Measurements from ENCODE around the gene SUPT6H.
"Not testable (repeated sequence)": the region's sequence is repeated elsewhere in the genome, so short reads cannot be mapped to it uniquely, and the experiment has no call there.

Gene SUPT6H

GRCh38 chr17:28646039-28646754 is 15.8 kb upstream of the SUPT6H start:
- DNase-seq: peak in 2 of 58 donors; percentile 1 to 8

GRCh38 chr17:28648698-28649097 is 13.3 kb upstream of the SUPT6H start:
- no peak for DNase-seq

- DNase-seq: no peak
Measured at GRCh38 chr17:28655160-28655559, 6.8 kb upstream of the SUPT6H start.

- no peak for DNase-seq
Measured at GRCh38 chr17:28657756-28658155, 4.2 kb upstream of the SUPT6H start.

- not testable (repeated sequence) for DNase-seq
Measured at GRCh38 chr17:28658342-28658741, 3.7 kb upstream of the SUPT6H start.

- DNase-seq: not testable (repeated sequence)
Measured at GRCh38 chr17:28658766-28659496, 3.1 kb upstream of the SUPT6H start.

- not testable (repeated sequence) for DNase-seq
Measured at GRCh38 chr17:28659497-28659881, 2.5 kb upstream of the SUPT6H start.

GRCh38 chr17:28662527-28662829 is 473 bp downstream of the SUPT6H start:
- no peak for DNase-seq

GRCh38 chr17:28663723-28664122 is 1.7 kb downstream of the SUPT6H start:
- no peak for DNase-seq

- no peak for DNase-seq
Measured at GRCh38 chr17:28665994-28666393, 4.0 kb downstream of the SUPT6H start.

GRCh38 chr17:28667870-28668269 is 5.9 kb downstream of the SUPT6H start:
- no peak for DNase-seq

GRCh38 chr17:28669918-28670317 is 7.9 kb downstream of the SUPT6H start:
- no peak for DNase-seq

- DNase-seq: no peak
Measured at GRCh38 chr17:28675490-28675889, 13.5 kb downstream of the SUPT6H start.

- DNase-seq: no peak
Measured at GRCh38 chr17:28675980-28676379, 14.0 kb downstream of the SUPT6H start.

GRCh38 chr17:28682655-28683054 is 20.6 kb downstream of the SUPT6H start:
- no peak for DNase-seq

GRCh38 chr17:28684963-28685362 is 23.0 kb downstream of the SUPT6H start:
- DNase-seq: peak in 53 of 58 donors; percentile 15 to 92 (median 72)

- DNase-seq: no peak
Measured at GRCh38 chr17:28685366-28685765, 23.4 kb downstream of the SUPT6H start.

- no peak for DNase-seq
Measured at GRCh38 chr17:28686296-28686695, 24.3 kb downstream of the SUPT6H start.

- DNase-seq: no peak
Measured at GRCh38 chr17:28688481-28688880, 26.5 kb downstream of the SUPT6H start.

GRCh38 chr17:28689011-28689410 is 27.0 kb downstream of the SUPT6H start:
- DNase-seq: no peak

GRCh38 chr17:28693869-28694268 is 31.9 kb downstream of the SUPT6H start:
- DNase-seq: peak in 24 of 58 donors; percentile 2 to 74 (median 24)

GRCh38 chr17:28698253-28698941 is 36.4 kb downstream of the SUPT6H start:
- no peak for DNase-seq

Data from anterior cingulate cortex (tissue), 58 donors.